ENCODE results near the gene DNMT3A.

GRCh38 chr2:25236736-25237135 is 105.0 kb downstream of the DNMT3A start:
- TF ChIP-seq CTCF (IDR thresholded peaks at IDR 0.05 in 8 of 11, conservative IDR thresholded peaks at IDR 0.05 in 3 of 11) (no peak), POLR2A (IDR thresholded peaks at IDR 0.05) (no peak), POLR2AphosphoS5 (IDR thresholded peaks at IDR 0.05) (peak in 1 of 3 donors; percentile 37)
